Neuronal stem cell (in vitro differentiated cells): ENCODE results near the gene RBM22.
A peak's percentile ranks its signal among the peaks of the same experiment; 100 is the strongest.

ENCODE experiments used
- DNase-seq: peaks from one replicate; pipeline ENCODE4 v3.0.0-alpha.2; 2013; ENCODE audit warnings: low spot score
- H2AFZ ChIP-seq: one replicate; pipeline ENCODE4 v1.6.1; 2013; ENCODE audit warnings: mild to moderate bottlenecking, low read length, inconsistent platforms
- H2AK5ac ChIP-seq: 2 replicates; pipeline ENCODE4 v1.6.1; 2013; ENCODE audit warnings: low read depth, mild to moderate bottlenecking, inconsistent platforms, low read length, moderate library complexity, mixed read lengths
- H2BK120ac ChIP-seq: 2 replicates; pipeline ENCODE4 v1.6.1; 2013; ENCODE audit warnings: low read depth, mild to moderate bottlenecking, inconsistent platforms, low read length, moderate library complexity, mixed read lengths
- H2BK12ac ChIP-seq: one replicate; pipeline ENCODE4 v1.6.1; 2013; ENCODE audit warnings: low read length, inconsistent platforms
- H2BK15ac ChIP-seq: 2 replicates; pipeline ENCODE4 v1.6.1; 2013; ENCODE audit warnings: mild to moderate bottlenecking, low read length, inconsistent platforms, mixed read lengths
- H2BK5ac ChIP-seq: one replicate; pipeline ENCODE4 v1.6.1; 2013; ENCODE audit warnings: inconsistent platforms, mild to moderate bottlenecking, low read length, moderate library complexity
- H3K14ac ChIP-seq: one replicate; pipeline ENCODE4 v1.6.1; 2013; ENCODE audit warnings: low read length, inconsistent platforms
- H3K18ac ChIP-seq: 2 replicates; pipeline ENCODE4 v1.6.1; 2013; ENCODE audit warnings: low read length, inconsistent platforms
- H3K23ac ChIP-seq: 2 replicates; pipeline ENCODE4 v1.6.1; 2013; ENCODE audit warnings: low read depth, mild to moderate bottlenecking, mixed read lengths, low read length, inconsistent platforms; ENCODE audit not compliant: poor library complexity
- H3K27ac ChIP-seq: replicated peaks from 3 replicates; pipeline ENCODE4 v1.5.1; 2013; ENCODE audit warnings: low read length, inconsistent platforms
- H3K27me3 ChIP-seq, 3 experiments: 2 replicates each; pipeline ENCODE4 v1.6.1; 2013; ENCODE audit warnings: low read length in 3 of 3, mild to moderate bottlenecking in 2 of 3, inconsistent platforms in 1 of 3, low read depth in 1 of 3, mixed read lengths in 1 of 3, moderate library complexity in 1 of 3; ENCODE audit not compliant: control insufficient read depth in 3 of 3, insufficient read depth in 3 of 3
- H3K36me3 ChIP-seq, 2 donors: replicated peaks in 1 of 2; 2 replicates each; pipeline ENCODE4 v1.6.1; 2013; ENCODE audit warnings: low read length in 2 of 2; ENCODE audit not compliant: control insufficient read depth in 2 of 2, insufficient read depth in 2 of 2
- H3K4ac ChIP-seq: 2 replicates; pipeline ENCODE4 v1.6.1; 2013; ENCODE audit warnings: inconsistent platforms, mild to moderate bottlenecking, low read length, moderate library complexity
- H3K4me1 ChIP-seq, 2 donors: 1 replicate in 1 of 2; 2 replicates in 1 of 2; pipeline ENCODE4 v1.6.1; 2013; ENCODE audit warnings: low read length in 2 of 2, low read depth in 1 of 2; ENCODE audit not compliant: control insufficient read depth in 2 of 2, insufficient read depth in 1 of 2
- H3K4me2 ChIP-seq: one replicate; pipeline ENCODE4 v1.6.1; 2013; ENCODE audit warnings: mild to moderate bottlenecking, low read length, inconsistent platforms; ENCODE audit not compliant: insufficient read depth, poor library complexity, severe bottlenecking
- H3K4me3 ChIP-seq, 2 donors: 2 replicates each; pipeline ENCODE4 v1.5.1; 2013; ENCODE audit warnings: low read length in 2 of 2, mild to moderate bottlenecking in 2 of 2, inconsistent platforms in 1 of 2, moderate library complexity in 1 of 2
- H3K79me1 ChIP-seq: one replicate; pipeline ENCODE4 v1.6.1; 2013; ENCODE audit warnings: low read depth, mild to moderate bottlenecking, inconsistent platforms, low read length, moderate library complexity
- H3K9ac ChIP-seq: one replicate; pipeline ENCODE4 v1.6.1; 2013; ENCODE audit warnings: mild to moderate bottlenecking, low read depth, low read length, inconsistent platforms; ENCODE audit not compliant: poor library complexity
- H3K9me3 ChIP-seq, 2 donors: replicated peaks in 1 of 2; 2 replicates each; pipeline versions ENCODE3 to v1.6.1; 2013; ENCODE audit warnings: low read length in 2 of 2, mild to moderate bottlenecking in 2 of 2, inconsistent platforms in 1 of 2, low read depth in 1 of 2, mixed read lengths in 1 of 2, moderate library complexity in 1 of 2; ENCODE audit not compliant: control insufficient read depth in 2 of 2, insufficient read depth in 1 of 2
- H4K8ac ChIP-seq: one replicate; pipeline ENCODE4 v1.6.1; 2013; ENCODE audit warnings: low read depth, mild to moderate bottlenecking, inconsistent platforms, low read length, moderate library complexity
- H4K91ac ChIP-seq: one replicate; pipeline ENCODE4 v1.6.1; 2013; ENCODE audit warnings: low read length, low read depth, mild to moderate bottlenecking, inconsistent platforms; ENCODE audit not compliant: poor library complexity
- WGBS, 2 donors: extraction: QIAGEN DNeasy Blood & Tissue Kit; methylation state at CpG; one replicate each; pipeline ENCODE4 v1.1.7; 2013; ENCODE audit warnings: missing lambda C conversion rate in 2 of 2, mixed read lengths in 1 of 2; ENCODE audit not compliant: insufficient read length in 2 of 2, insufficient replicate concordance in 1 of 2; ENCODE audit errors: extremely low coverage in 2 of 2; 5-methylcytosine and 5-hydroxymethylcytosine counted together

The RBM22 gene

DNA sequence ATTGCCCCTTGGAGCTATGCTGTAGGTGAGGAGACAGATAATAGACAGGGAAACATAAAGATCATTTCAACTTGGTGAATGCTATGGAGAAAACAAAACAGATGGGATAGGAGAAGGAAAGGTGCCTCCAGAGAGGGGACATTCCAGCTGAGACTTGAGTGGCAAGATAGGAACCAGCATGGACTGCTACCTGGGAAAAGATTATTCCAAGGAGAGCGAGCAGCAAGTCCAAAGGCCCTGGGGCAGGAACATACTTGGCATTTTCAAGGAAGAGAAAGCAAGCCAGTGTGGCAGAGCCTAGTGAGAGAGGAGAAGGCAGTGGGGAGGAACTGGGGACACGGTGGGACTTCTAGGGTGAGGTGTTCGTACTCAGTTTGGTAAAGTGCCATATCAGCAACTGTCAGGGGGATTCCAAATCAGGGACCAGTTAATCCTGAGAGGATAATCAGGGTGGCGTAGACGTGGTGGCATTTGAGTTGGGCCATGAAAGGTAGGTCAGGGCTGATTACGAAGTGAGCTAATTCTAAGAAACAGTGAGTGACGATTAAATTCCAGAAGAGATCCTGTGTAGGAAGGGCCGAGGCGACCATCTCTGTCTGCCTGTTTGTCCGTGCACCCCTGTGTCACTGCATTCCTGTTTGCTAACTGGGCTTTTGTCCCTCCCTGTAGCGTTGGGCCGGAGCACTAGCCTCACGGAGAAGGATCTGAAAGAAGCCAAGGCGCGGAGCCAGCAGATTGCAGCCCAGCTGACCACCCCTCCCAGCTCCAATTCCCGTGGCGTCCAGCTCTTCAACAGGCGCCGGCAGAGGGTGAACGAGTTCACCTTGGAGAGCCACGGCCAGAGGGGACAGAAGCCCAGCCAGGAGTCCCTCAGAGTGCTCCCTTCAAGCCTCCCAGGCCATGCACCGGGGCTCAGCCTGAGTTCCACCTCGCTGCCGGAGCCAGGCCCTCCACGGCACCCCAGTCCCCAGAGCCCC, 53.3 kb downstream of the RBM22 start:
- Histone ChIP-seq H3K23ac (no peak overlapping the region), H3K9me3 (no peaks in the 10 kb centered on the region), H3K27ac (peak overlapping the region; percentile 50), H2BK12ac (peak overlapping the region; percentile 51), H3K4me1 (peaks cover 31 to 46% of the 10 kb centered on the region in 2 donors), H4K91ac (no peak overlapping the region), H2BK120ac (peak overlapping the region; percentile 81), H3K14ac (no peak overlapping the region), H3K9ac (peak overlapping the region; percentile 24), H3K4ac (no peak overlapping the region), H3K4me3 (no peak overlapping the region), H2BK15ac (peak overlapping the region; percentile 96), H3K18ac (peak overlapping the region; percentile 93), H2AFZ (peak overlapping the region; percentile 3), H3K4me2 (no peak overlapping the region), H3K36me3 (no peaks in the 10 kb centered on the region), H2AK5ac (peak overlapping the region; percentile 99), H4K8ac (no peak overlapping the region), H3K79me1 (no peaks in the 10 kb centered on the region), H2BK5ac (peak overlapping the region; percentile 62), H3K27me3 (no peaks in the 10 kb centered on the region)
- DNase-seq = no peak
- no CpG with 5 or more reads among the region's 25 CpGs for WGBS, 2 donors

DNA sequence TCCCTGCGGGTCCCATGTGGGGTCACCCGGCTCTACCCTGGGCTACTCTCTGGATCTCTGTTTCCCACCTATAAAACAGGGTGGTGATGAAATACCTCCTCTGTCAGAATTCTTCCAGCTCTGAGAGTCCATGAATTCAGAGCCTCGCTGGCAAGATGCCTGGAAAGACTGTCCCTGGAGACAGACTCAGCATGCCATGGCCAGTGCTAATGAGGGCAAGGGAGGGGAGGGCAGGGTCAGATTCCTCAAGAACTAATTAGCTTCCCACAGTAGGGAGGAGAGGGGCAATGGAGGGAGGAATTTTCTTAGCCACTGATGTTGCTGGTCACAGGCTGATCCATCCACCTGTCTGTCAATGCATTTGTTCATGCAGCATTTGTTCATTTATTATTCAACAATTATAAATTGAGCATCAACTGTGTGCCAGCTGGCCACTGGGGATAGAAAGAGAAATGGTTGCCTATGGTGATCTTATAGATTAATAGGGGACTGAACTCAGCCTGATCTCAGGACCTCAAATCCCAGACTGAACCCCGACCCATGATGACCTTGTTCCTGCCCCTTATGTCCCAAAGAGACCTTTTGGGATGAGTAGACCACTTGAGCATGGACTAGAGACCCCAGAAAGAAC, 55.7 kb downstream of the RBM22 start:
- H2BK15ac ChIP-seq = peak overlapping the region; percentile 72
- no peak overlapping the region for H3K23ac ChIP-seq
- H2AK5ac ChIP-seq = peak overlapping the region; percentile 82
- H3K4me1 ChIP-seq = peaks cover 27 to 48% of the 10 kb centered on the region in 2 donors
- no peak overlapping the region for H2BK12ac ChIP-seq
- WGBS, 2 donors = no CpG with 5 or more reads among the region's 4 CpGs
- H3K9ac ChIP-seq = no peak overlapping the region
- no peak overlapping the region for H3K4me3 ChIP-seq
- H3K4ac ChIP-seq = no peak overlapping the region
- peak overlapping the region; percentile 40 for H3K4me2 ChIP-seq
- peak; percentile 83 for DNase-seq
- H4K91ac ChIP-seq = no peak overlapping the region
- peak overlapping the region; percentile 73 for H3K18ac ChIP-seq
- H3K14ac ChIP-seq = no peak overlapping the region
- peak overlapping the region; percentile 85 for H3K27ac ChIP-seq
- H2AFZ ChIP-seq = no peak overlapping the region
- H2BK120ac ChIP-seq = peak overlapping the region; percentile 33
- H4K8ac ChIP-seq = no peak overlapping the region
- H2BK5ac ChIP-seq = peak overlapping the region; percentile 4
- no peaks in the 10 kb centered on the region for H3K9me3 ChIP-seq
- no peaks in the 10 kb centered on the region for H3K36me3 ChIP-seq
- H3K27me3 ChIP-seq = peaks cover 0 to 6% (median 0%) of the 10 kb centered on the region in 3 experiments
- no peaks in the 10 kb centered on the region for H3K79me1 ChIP-seq

DNA sequence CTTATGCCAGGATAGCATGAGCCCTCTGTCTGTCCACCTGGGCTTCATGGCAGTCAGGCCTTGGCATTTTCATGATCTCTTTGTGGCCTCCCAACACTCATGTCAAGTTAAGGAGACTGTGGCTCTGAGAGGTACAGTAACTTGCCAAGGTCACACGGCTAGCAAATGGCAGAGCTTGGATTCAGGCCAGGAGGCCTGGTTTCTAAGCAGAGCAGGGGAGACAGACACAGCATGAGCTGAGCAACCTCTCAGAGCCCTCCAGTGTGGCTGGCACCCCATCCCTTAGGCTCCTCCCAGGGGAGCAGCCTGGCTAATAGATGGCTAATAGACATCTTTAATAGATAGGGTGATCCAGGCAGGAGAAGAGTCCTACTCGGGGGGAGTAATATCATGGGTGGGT, 56.3 kb downstream of the RBM22 start:
- H3K36me3 ChIP-seq = no peaks in the 10 kb centered on the region
- peak overlapping the region; percentile 85 for H3K27ac ChIP-seq
- H2BK5ac ChIP-seq = peak overlapping the region; percentile 4
- H2BK15ac ChIP-seq = peak overlapping the region; percentile 72
- WGBS, 2 donors = no CpG with 5 or more reads among the region's 2 CpGs
- H3K4ac ChIP-seq = no peak overlapping the region
- H3K18ac ChIP-seq = peak overlapping the region; percentile 91
- no peaks in the 10 kb centered on the region for H3K79me1 ChIP-seq
- no peak overlapping the region for H3K4me3 ChIP-seq
- no peak overlapping the region for H2AFZ ChIP-seq
- no peak overlapping the region for H3K4me2 ChIP-seq
- peaks cover 29 to 48% of the 10 kb centered on the region in 2 donors for H3K4me1 ChIP-seq
- peak overlapping the region; percentile 33 for H2BK120ac ChIP-seq
- peaks cover 0 to 10% (median 0%) of the 10 kb centered on the region in 3 experiments for H3K27me3 ChIP-seq
- no peak for DNase-seq
- no peak overlapping the region for H4K91ac ChIP-seq
- peak overlapping the region; percentile 38 for H3K9ac ChIP-seq
- H3K23ac ChIP-seq = no peak overlapping the region
- H3K9me3 ChIP-seq = no peaks in the 10 kb centered on the region
- H2AK5ac ChIP-seq = peak overlapping the region; percentile 82
- no peak overlapping the region for H3K14ac ChIP-seq
- no peak overlapping the region for H4K8ac ChIP-seq
- H2BK12ac ChIP-seq = peak overlapping the region; percentile 93

DNA sequence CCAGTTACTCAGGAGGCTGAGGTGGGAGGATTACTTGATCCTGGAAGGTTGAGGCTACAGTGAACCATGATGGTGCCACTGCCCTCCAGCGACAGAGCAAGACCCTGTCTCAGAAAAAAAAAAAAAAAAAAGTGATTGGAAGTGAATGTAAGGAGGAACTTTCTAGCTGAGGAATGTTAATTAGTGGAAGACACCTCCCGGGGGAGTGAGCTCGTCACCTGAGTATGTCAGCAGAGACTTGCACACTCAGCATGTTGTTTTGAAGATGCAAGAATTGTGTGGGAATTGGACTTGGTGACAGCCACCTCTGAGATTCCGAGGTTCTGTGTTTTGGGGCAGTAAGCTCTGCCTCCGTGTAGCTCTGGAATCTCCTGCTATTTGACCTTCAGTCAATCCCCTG, 56.8 kb downstream of the RBM22 start:
- H3K36me3 ChIP-seq = no peaks in the 10 kb centered on the region
- H3K23ac ChIP-seq = no peak overlapping the region
- no peak overlapping the region for H4K91ac ChIP-seq
- H4K8ac ChIP-seq = no peak overlapping the region
- H3K9me3 ChIP-seq = no peaks in the 10 kb centered on the region
- H2AFZ ChIP-seq = no peak overlapping the region
- peak overlapping the region; percentile 33 for H2BK120ac ChIP-seq
- H3K18ac ChIP-seq = no peak overlapping the region
- no peak for DNase-seq
- H3K27me3 ChIP-seq = peaks cover 0 to 15% (median 0%) of the 10 kb centered on the region in 3 experiments
- H3K27ac ChIP-seq = peak overlapping the region; percentile 85
- H3K14ac ChIP-seq = no peak overlapping the region
- H3K79me1 ChIP-seq = no peaks in the 10 kb centered on the region
- H2BK15ac ChIP-seq = peak overlapping the region; percentile 72
- WGBS, 2 donors = no CpG with 5 or more reads among the region's 5 CpGs
- H3K4me3 ChIP-seq = no peak overlapping the region
- no peak overlapping the region for H3K4ac ChIP-seq
- peak overlapping the region; percentile 93 for H2BK12ac ChIP-seq
- H2BK5ac ChIP-seq = no peak overlapping the region
- peak overlapping the region; percentile 38 for H3K9ac ChIP-seq
- no peak overlapping the region for H3K4me2 ChIP-seq
- peak overlapping the region; percentile 82 for H2AK5ac ChIP-seq
- peaks cover 29 to 50% of the 10 kb centered on the region in 2 donors for H3K4me1 ChIP-seq
